ENCODE measurements around the gene NT5DC4.
A peak's percentile ranks its signal among the peaks of the same experiment; 100 is the strongest.

The NT5DC4 gene

GRCh38 chr2:112776113-112776512, 55.3 kb downstream of the NT5DC4 start:
- no peak for DNase-seq (ENCODE audit: low read depth)
- TF ChIP-seq CTCF (IDR thresholded peaks at IDR 0.05; ENCODE audit: control insufficient read depth, insufficient read depth, low read depth, low read length, missing control alignments): no peak
- H3K4me3 ChIP-seq (ENCODE audit: control insufficient read depth, low read depth, low read length): no peak overlapping the region

- no peak for TF ChIP-seq CTCF (IDR thresholded peaks at IDR 0.05; ENCODE audit: control insufficient read depth, insufficient read depth, low read depth, low read length, missing control alignments)
- no peak for DNase-seq (ENCODE audit: low read depth)
- H3K4me3 ChIP-seq (ENCODE audit: control insufficient read depth, low read depth, low read length): no peak overlapping the region
These were observed 56.2 kb downstream of the NT5DC4 start for GRCh38 chr2:112777036-112777435.

GRCh38 chr2:112779598-112779997, 58.8 kb downstream of the NT5DC4 start:
- DNase-seq (ENCODE audit: low read depth): no peak
- TF ChIP-seq CTCF (IDR thresholded peaks at IDR 0.05; ENCODE audit: control insufficient read depth, insufficient read depth, low read depth, low read length, missing control alignments): no peak
- no peak overlapping the region for H3K4me3 ChIP-seq (ENCODE audit: control insufficient read depth, low read depth, low read length)

- H3K4me3 ChIP-seq (ENCODE audit: control insufficient read depth, low read depth, low read length): no peak overlapping the region
- no peak for DNase-seq (ENCODE audit: low read depth)
- TF ChIP-seq CTCF (IDR thresholded peaks at IDR 0.05; ENCODE audit: control insufficient read depth, insufficient read depth, low read depth, low read length, missing control alignments): no peak
These were observed 61.5 kb downstream of the NT5DC4 start for GRCh38 chr2:112782234-112782799.

- TF ChIP-seq CTCF (IDR thresholded peaks at IDR 0.05; ENCODE audit: control insufficient read depth, insufficient read depth, low read depth, low read length, missing control alignments): no peak
- H3K4me3 ChIP-seq (ENCODE audit: control insufficient read depth, low read depth, low read length): no peak overlapping the region
- DNase-seq (ENCODE audit: low read depth): no peak
These were observed 62.4 kb downstream of the NT5DC4 start for GRCh38 chr2:112783187-112783714.

- TF ChIP-seq CTCF (IDR thresholded peaks at IDR 0.05; ENCODE audit: control insufficient read depth, insufficient read depth, low read depth, low read length, missing control alignments): no peak
- no peak within 1 kb of the TSS for H3K4me3 ChIP-seq (ENCODE audit: control insufficient read depth, low read depth, low read length)
- peak; percentile 16 for DNase-seq (ENCODE audit: low read depth)
These were observed 63.7 kb downstream of the NT5DC4 start, which contains the start of gene IL1A for GRCh38 chr2:112784199-112785189. TSS of gene IL1A (minus strand) at chr2:112784493. CDS start at chr2:112783770, 723 bp downstream.

Data from AG09309 (cell line).